CD4-positive, alpha-beta memory T cell (primary cell): ENCODE measurements around the gene NAA60. TPM values are rescaled to one million over a fixed set of nuclear protein-coding genes. Genes with fewer than 3 reads are reported as not detected.
"Not testable (repeated sequence)": the region's sequence is repeated elsewhere in the genome, so short reads cannot be mapped to it uniquely, and the experiment has no call there.

Experiments
- CTCF ChIA-PET: fragments of 350-600 bp; sonication (Branson Sonifier 250); formaldehyde crosslinking; loops from one replicate; lab custom pipeline; 2021; ENCODE audit warnings: inconsistent platforms; ENCODE audit not compliant: partially characterized antibody; lab: Charles Lee
- POLR2A ChIA-PET: fragments of 350-600 bp; sonication (Branson Sonifier 250); formaldehyde crosslinking; loops from one replicate; lab custom pipeline; 2021; ENCODE audit not compliant: partially characterized antibody; lab: Charles Lee
- DNase-seq, 5 donors: peaks; one replicate each; pipeline versions ENCODE4 v3.0.0 to v3.0.0-alpha.2; 2020 to 2022; ENCODE audit warnings: mixed read lengths in 1 of 5
- H3K27ac ChIP-seq: one replicate; pipeline ENCODE4 v1.7.0; 2013; ENCODE audit warnings: low read depth, low read length
- H3K27me3 ChIP-seq: 2 replicates; pipeline ENCODE4 v1.7.0; 2013; ENCODE audit warnings: mild to moderate bottlenecking, low read length, moderate library complexity; ENCODE audit not compliant: insufficient read depth
- H3K36me3 ChIP-seq: 2 replicates; pipeline ENCODE4 v1.7.0; 2013; ENCODE audit warnings: mild to moderate bottlenecking, low read length, moderate library complexity; ENCODE audit not compliant: insufficient read depth
- H3K4me1 ChIP-seq: 2 replicates; pipeline ENCODE4 v1.7.0; 2013; ENCODE audit warnings: mild to moderate bottlenecking, low read length, moderate library complexity; ENCODE audit not compliant: insufficient read depth
- H3K4me3 ChIP-seq, 2 donors: one replicate each; pipeline ENCODE4 v1.7.0; 2013; ENCODE audit warnings: low read length in 2 of 2, mild to moderate bottlenecking in 1 of 2
- H3K9me3 ChIP-seq, 2 donors: one replicate each; pipeline ENCODE4 v1.7.0; 2013; ENCODE audit warnings: low read length in 2 of 2, control low read depth in 1 of 2; ENCODE audit not compliant: control insufficient read depth in 1 of 2
- H3K27ac Mint-ChIP-seq, 7 donors: one replicate each; pipeline ENCODE4 v1.8.0; 2020 to 2021; ENCODE audit warnings: mixed read lengths in 7 of 7, mild to moderate bottlenecking in 6 of 7, inconsistent platforms in 3 of 7, moderate library complexity in 3 of 7
- H3K27me3 Mint-ChIP-seq, 2 donors: one replicate each; pipeline ENCODE4 v1.8.0; 2020 to 2021; ENCODE audit warnings: mixed read lengths in 2 of 2
- H3K36me3 Mint-ChIP-seq, 2 donors: one replicate each; pipeline ENCODE4 v1.8.0; 2020 to 2021; ENCODE audit warnings: mixed read lengths in 2 of 2, inconsistent platforms in 1 of 2, mild to moderate bottlenecking in 1 of 2
- H3K4me1 Mint-ChIP-seq, 4 donors: one replicate each; pipeline ENCODE4 v1.8.0; 2020 to 2021; ENCODE audit warnings: mixed read lengths in 4 of 4, mild to moderate bottlenecking in 1 of 4
- H3K4me3 Mint-ChIP-seq, 8 donors: one replicate each; pipeline ENCODE4 v1.8.0; 2020 to 2021; ENCODE audit warnings: mixed read lengths in 8 of 8, mild to moderate bottlenecking in 7 of 8, moderate library complexity in 6 of 8, inconsistent platforms in 3 of 8
- H3K9me3 Mint-ChIP-seq, 8 donors: one replicate each; pipeline ENCODE4 v1.8.0; 2020 to 2021; ENCODE audit warnings: mixed read lengths in 8 of 8, mild to moderate bottlenecking in 5 of 8, inconsistent platforms in 3 of 8, moderate library complexity in 1 of 8
- intact Hi-C: fragments of 100-400 bp; cut with micrococcal nuclease; formaldehyde crosslinking; loops from one replicate; pipeline ENCODE4 v1.15.1; 2023
- polyA plus RNA-seq, 2 donors: library from polyadenylated mRNA; unstranded; fragments of 300-500 nt; fragmentation: Illumina TruSeq; gene quantifications; one replicate each; pipeline ENCODE4 v1.2.3, GENCODE V29; 2021
- total RNA-seq, 2 experiments: library from RNA; stranded (reverse); gene quantifications; one replicate each; pipeline ENCODE4 v1.2.3, GENCODE V29; 2021

Gene NAA60
- total and polyA plus RNA-seq, 4 experiments from 2014 or later: 28.2 to 62.9 (median 58.8) TPM

DNA sequence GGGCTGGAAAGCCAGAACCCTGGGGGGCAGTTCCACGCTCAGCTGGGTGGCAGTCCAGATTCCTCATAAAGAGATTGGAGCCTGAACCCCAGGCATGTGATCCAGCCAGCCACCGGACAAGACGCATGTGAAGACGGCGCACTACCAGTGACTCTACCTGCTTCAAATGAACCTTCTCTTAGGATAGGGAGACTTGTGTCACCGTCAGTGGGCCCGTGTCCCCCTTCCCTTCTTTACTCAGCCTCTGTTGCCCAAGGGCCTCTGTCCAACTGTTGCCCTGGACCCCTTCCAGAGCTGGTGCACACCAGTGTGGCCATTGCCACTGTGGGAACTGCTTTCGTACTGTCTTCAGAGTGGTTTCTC lies 75.5 kb downstream of the NAA60 start:
- CTCF ChIA-PET: no interaction called here
- peaks cover under 1 to 5% (median 3%) of the 10 kb centered on the region in 4 donors for H3K4me1 Mint-ChIP-seq
- no peak overlapping the region for H3K27ac Mint-ChIP-seq
- Histone ChIP-seq H3K4me1 (no peaks in the 10 kb centered on the region), H3K36me3 (peaks cover 46% of the 10 kb centered on the region), H3K4me3 (no peak overlapping the region), H3K27me3 (no peaks in the 10 kb centered on the region), H3K9me3 (no peaks in the 10 kb centered on the region), H3K27ac (no peak overlapping the region)
- H3K36me3 Mint-ChIP-seq: peaks cover 61 to 65% of the 10 kb centered on the region in 2 donors
- intact Hi-C loops: no loop called here
- POLR2A ChIA-PET: interaction anchor here (0.6 kb wide), 1 partner anchor 507 kb away, joined by 3 read pairs; no protein-coding TSS in a partner anchor
- no peak overlapping the region for H3K4me3 Mint-ChIP-seq
- DNase-seq: no peak
- H3K27me3 Mint-ChIP-seq: no peaks in the 10 kb centered on the region
- no peaks in the 10 kb centered on the region for H3K9me3 Mint-ChIP-seq

DNA sequence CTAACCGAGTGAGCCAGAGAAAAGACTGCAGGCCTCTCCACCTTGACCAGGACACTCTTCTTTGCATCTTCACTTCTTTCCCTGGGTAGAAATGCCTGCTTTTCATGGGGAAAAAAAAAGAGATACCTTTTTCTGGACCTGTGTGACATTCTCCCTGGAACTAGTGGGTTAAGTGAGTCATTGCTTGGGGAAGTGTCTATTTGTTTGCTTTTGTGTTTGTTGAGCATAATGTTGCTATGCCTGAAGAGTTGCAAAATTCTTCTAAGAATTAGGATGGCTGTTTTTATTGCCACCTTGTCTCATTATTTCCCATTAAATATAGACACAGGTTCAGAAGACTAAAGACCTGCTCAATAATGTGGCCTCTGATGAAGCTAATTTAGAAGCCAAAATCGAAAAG lies 76.1 kb downstream of the NAA60 start:
- H3K36me3 Mint-ChIP-seq: peaks cover 56 to 62% of the 10 kb centered on the region in 2 donors
- ChIA-PET CTCF (interaction anchor here (1.4 kb wide), 1 partner anchor 20 kb away, joined by 4 read pairs; no protein-coding TSS in a partner anchor), POLR2A (no interaction called here)
- peaks cover 0 to 5% (median 2%) of the 10 kb centered on the region in 4 donors for H3K4me1 Mint-ChIP-seq
- H3K4me3 Mint-ChIP-seq: peak overlapping the region in 1 of 8 donors; percentile 63
- no peaks in the 10 kb centered on the region for H3K27me3 Mint-ChIP-seq
- no peaks in the 10 kb centered on the region for H3K9me3 ChIP-seq
- intact Hi-C loops: no loop called here
- peaks cover 42% of the 10 kb centered on the region for H3K36me3 ChIP-seq
- no peak for DNase-seq
- H3K27ac ChIP-seq: no peak overlapping the region
- H3K27me3 ChIP-seq: no peaks in the 10 kb centered on the region
- peak overlapping the region in 1 of 7 donors; percentile 67 for H3K27ac Mint-ChIP-seq
- no peaks in the 10 kb centered on the region for H3K9me3 Mint-ChIP-seq
- no peak overlapping the region for H3K4me3 ChIP-seq
- no peaks in the 10 kb centered on the region for H3K4me1 ChIP-seq

DNA sequence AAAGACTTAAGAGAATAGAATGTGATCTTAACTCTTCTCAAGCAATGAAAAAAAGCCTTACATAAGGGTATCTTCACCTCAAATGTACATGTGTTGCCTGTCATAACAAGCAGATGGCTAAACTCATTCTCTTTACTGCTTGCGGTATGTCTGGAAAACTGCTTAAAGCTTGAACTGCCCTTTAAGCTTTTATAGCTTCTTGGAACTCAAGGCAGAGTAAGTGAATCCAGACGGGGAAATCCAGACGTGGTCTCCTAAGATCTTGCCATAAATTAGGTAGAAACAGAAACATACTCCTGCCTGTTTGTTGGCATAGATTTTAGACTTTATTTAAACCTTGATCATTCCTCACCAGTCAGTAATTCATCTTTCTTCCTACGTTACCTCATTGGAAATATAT lies 76.9 kb downstream of the NAA60 start:
- Histone ChIP-seq H3K4me1 (no peaks in the 10 kb centered on the region), H3K9me3 (no peaks in the 10 kb centered on the region), H3K27ac (no peak overlapping the region), H3K27me3 (no peaks in the 10 kb centered on the region), H3K36me3 (peaks cover 34% of the 10 kb centered on the region), H3K4me3 (no peak overlapping the region)
- H3K4me1 Mint-ChIP-seq: peaks cover 0 to 5% (median under 1%) of the 10 kb centered on the region in 4 donors
- CTCF ChIA-PET: interaction anchor here (1.4 kb wide), 1 partner anchor 19 kb away, joined by 4 read pairs; no protein-coding TSS in a partner anchor
- no peak for DNase-seq
- H3K4me3 Mint-ChIP-seq: no peak overlapping the region
- no peaks in the 10 kb centered on the region for H3K27me3 Mint-ChIP-seq
- no peak overlapping the region for H3K27ac Mint-ChIP-seq
- POLR2A ChIA-PET: no interaction called here
- peaks cover 57 to 62% of the 10 kb centered on the region in 2 donors for H3K36me3 Mint-ChIP-seq
- no peaks in the 10 kb centered on the region for H3K9me3 Mint-ChIP-seq
- intact Hi-C loops: no loop called here

DNA sequence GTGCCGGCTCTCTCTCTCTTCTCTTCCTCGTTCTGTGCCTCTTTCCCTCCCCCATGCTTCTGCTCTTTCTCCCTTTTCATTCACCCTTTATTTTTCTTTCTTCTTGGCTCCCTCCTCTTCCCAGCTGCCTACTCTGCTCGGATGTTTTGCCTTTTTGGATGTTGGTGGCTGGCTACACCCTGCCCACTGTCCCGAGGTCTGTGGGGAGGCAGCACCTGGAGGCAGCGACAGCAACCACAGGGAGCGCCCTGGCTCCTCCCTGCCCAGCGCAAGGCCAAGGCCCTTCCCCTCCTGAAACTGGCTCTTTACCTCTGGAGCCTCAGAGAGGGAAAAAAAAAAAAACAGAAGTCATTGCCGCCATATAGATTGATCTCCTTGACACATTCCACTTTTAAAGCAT lies 77.4 kb downstream of the NAA60 start:
- H3K4me3 Mint-ChIP-seq: no peak overlapping the region
- intact Hi-C loops: no loop called here
- Histone ChIP-seq H3K36me3 (peaks cover 31% of the 10 kb centered on the region), H3K27me3 (no peaks in the 10 kb centered on the region), H3K27ac (no peak overlapping the region), H3K9me3 (no peaks in the 10 kb centered on the region), H3K4me3 (no peak overlapping the region), H3K4me1 (no peaks in the 10 kb centered on the region)
- H3K9me3 Mint-ChIP-seq: no peaks in the 10 kb centered on the region
- no peak for DNase-seq
- ChIA-PET CTCF (interaction anchor here (1.4 kb wide), 1 partner anchor 19 kb away, joined by 4 read pairs; no protein-coding TSS in a partner anchor), POLR2A (no interaction called here)
- H3K27me3 Mint-ChIP-seq: no peaks in the 10 kb centered on the region
- H3K4me1 Mint-ChIP-seq: peaks cover 0 to 5% (median 1%) of the 10 kb centered on the region in 4 donors
- H3K36me3 Mint-ChIP-seq: peaks cover 58 to 61% of the 10 kb centered on the region in 2 donors
- H3K27ac Mint-ChIP-seq: peak overlapping the region in 1 of 7 donors; percentile 15

DNA sequence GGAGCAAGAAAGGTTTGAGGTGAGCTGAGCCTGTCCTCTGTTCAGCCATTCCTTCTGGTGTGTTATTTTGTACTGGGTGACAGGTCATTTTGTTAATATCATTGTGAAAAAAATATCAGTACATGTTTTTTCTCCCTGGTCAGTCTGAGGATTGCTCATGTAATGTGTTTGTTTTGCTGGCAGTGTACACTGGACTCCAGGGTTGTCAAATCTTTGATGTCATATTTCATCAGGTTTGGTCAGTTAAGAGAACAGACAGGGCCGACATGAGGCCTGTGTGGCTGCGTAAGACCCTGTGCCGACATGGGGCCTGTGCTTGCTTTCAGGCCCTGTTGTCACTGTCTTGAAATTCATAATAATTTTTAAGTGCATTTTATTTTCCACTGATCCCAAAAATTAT lies 79.8 kb downstream of the NAA60 start:
- peaks cover 10 to 17% (median 10%) of the 10 kb centered on the region in 4 donors for H3K4me1 Mint-ChIP-seq
- no peak overlapping the region for H3K27ac ChIP-seq
- H3K27me3 Mint-ChIP-seq: no peaks in the 10 kb centered on the region
- H3K36me3 ChIP-seq: peaks cover 29% of the 10 kb centered on the region
- H3K4me3 ChIP-seq: no peak overlapping the region
- no peak overlapping the region for H3K4me3 Mint-ChIP-seq
- peaks cover 49 to 57% of the 10 kb centered on the region in 2 donors for H3K36me3 Mint-ChIP-seq
- no peak overlapping the region for H3K27ac Mint-ChIP-seq
- no peaks in the 10 kb centered on the region for H3K4me1 ChIP-seq
- POLR2A ChIA-PET: no interaction called here
- CTCF ChIA-PET: interaction anchor here (0.9 to 1.7 kb wide), 2 partner anchors 89 to 103 kb away, joined by 3 to 4 read pairs; no protein-coding TSS in a partner anchor
- no peaks in the 10 kb centered on the region for H3K9me3 ChIP-seq
- H3K9me3 Mint-ChIP-seq: no peaks in the 10 kb centered on the region
- no peaks in the 10 kb centered on the region for H3K27me3 ChIP-seq
- intact Hi-C loops: no loop called here
- no peak for DNase-seq

DNA sequence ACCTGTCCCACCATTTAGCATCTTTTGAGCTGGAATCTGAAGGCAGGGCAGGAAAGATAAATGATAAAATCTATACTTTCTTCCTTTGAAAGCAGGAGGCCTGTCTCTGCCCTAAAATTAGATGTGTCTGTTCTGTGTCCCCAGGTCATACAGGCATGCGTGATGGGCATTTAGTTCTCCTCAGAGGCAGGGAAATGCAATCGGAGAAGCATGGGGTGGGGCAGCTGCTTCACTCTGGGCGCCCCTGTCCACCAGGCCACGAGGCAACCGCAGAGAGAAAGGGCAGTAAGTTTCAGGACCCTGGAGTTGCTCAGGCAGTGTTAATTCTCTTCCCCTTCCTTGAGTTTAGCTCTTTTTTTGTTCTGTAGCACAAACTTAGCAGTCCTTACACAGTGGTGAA lies 82.5 kb downstream of the NAA60 start:
- peaks cover 25% of the 10 kb centered on the region for H3K36me3 ChIP-seq
- H3K27ac ChIP-seq: no peak overlapping the region
- peaks cover 8 to 19% (median 12%) of the 10 kb centered on the region in 4 donors for H3K4me1 Mint-ChIP-seq
- ChIA-PET CTCF (interaction anchor here (0.7 to 1.7 kb wide), 7 partner anchors 11 to 193 kb away, joined by 3 to 9 read pairs (median 3); partner anchors contain the start of gene SLX4), POLR2A (interaction anchor here (0.8 to 1.7 kb wide), 2 partner anchors 11 to 23 kb away, joined by 3 read pairs; no protein-coding TSS in a partner anchor)
- peaks cover 36 to 46% of the 10 kb centered on the region in 2 donors for H3K36me3 Mint-ChIP-seq
- H3K4me1 ChIP-seq: no peaks in the 10 kb centered on the region
- intact Hi-C loops: no loop called here
- H3K27ac Mint-ChIP-seq: peak overlapping the region in 4 of 7 donors; percentile 3 to 61 (median 38)
- no peaks in the 10 kb centered on the region for H3K27me3 ChIP-seq
- H3K9me3 ChIP-seq: no peaks in the 10 kb centered on the region
- no peak overlapping the region for H3K4me3 Mint-ChIP-seq
- no peaks in the 10 kb centered on the region for H3K9me3 Mint-ChIP-seq
- no peak overlapping the region for H3K4me3 ChIP-seq
- H3K27me3 Mint-ChIP-seq: no peaks in the 10 kb centered on the region
- DNase-seq: no peak

DNA sequence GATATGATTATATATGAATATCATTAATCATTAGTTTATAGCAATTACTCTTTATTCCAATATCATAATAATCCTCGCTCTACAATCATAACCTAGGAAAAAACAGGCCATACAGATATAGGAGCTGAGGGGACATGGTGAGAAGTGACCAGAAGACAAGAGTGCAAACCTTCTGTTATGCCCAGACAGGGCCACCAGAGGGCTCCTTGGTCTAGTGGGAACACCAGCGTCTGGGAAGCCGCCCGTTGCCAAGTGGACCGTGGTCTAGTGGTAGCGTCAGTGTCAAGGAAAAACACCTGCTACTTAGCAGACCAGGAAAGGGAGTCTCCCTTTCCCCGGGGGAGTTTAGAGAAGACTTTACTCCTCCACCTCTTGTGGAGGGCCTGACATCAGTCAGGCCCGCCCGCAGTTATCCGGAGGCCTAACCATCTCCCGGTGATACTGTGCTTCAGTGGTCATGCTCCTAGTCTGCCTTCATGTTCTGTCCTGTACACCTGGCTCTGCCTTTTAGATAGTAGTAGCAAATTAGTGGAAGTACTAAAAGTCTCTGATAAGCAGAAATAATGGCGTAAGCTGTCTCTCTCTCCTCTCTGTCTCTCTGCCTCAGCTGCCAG lies 83.8 kb downstream of the NAA60 start:
- H3K4me3 Mint-ChIP-seq, H3K27ac ChIP-seq, H3K27me3 Mint-ChIP-seq, H3K4me3 ChIP-seq, H3K9me3 ChIP-seq, H3K27me3 ChIP-seq, H3K9me3 Mint-ChIP-seq, H3K4me1 ChIP-seq: not testable (repeated sequence)
- ChIA-PET CTCF (interaction anchor here (1.0 to 1.8 kb wide), 6 partner anchors 10 to 110 kb away, joined by 3 to 9 read pairs (median 4); partner anchors contain the start of gene NLRC3), POLR2A (interaction anchor here (0.8 kb wide), 1 partner anchor 18 kb away, joined by 4 read pairs; no protein-coding TSS in a partner anchor)
- intact Hi-C loops: loop anchor here (1.0 kb wide), 1 partner anchor 138 kb away; no protein-coding TSS in a partner anchor
- peak overlapping the region in 1 of 7 donors; percentile 70 for H3K27ac Mint-ChIP-seq
- peaks cover 25% of the 10 kb centered on the region for H3K36me3 ChIP-seq
- DNase-seq: peak in 3 of 5 donors; percentile 13 to 32 (median 18)
- peaks cover 8 to 19% (median 12%) of the 10 kb centered on the region in 4 donors for H3K4me1 Mint-ChIP-seq
- peaks cover 37 to 45% of the 10 kb centered on the region in 2 donors for H3K36me3 Mint-ChIP-seq
